GM10266 (cell line): ENCODE data around the gene MMP23B.
"Not testable (repeated sequence)": the region's sequence is repeated elsewhere in the genome, so short reads cannot be mapped to it uniquely, and the experiment has no call there.

ENCODE experiments used
- DNase-seq: peaks from one replicate; pipeline ENCODE4 v3.0.0; 2012; ENCODE audit errors: extremely low spot score
- CTCF ChIP-seq: IDR thresholded peaks from 2 replicates; pipeline ENCODE4 v1.5.1; 2012; ENCODE audit warnings: mild to moderate bottlenecking, low read depth; ENCODE audit not compliant: control insufficient read depth, insufficient read depth; ENCODE audit errors: missing control alignments

Gene MMP23B

GRCh38 chr1:1631782-1632420 lies at the start of gene MMP23B:
Gene MMP23B, plus strand, starts transcription at chr1:1632173. Its CDS starts 46 bp downstream, at chr1:1632219.
- no peak for DNase-seq
- no peak for TF ChIP-seq CTCF

- no peak for TF ChIP-seq CTCF
- DNase-seq: no peak
These were observed 49.2 kb upstream of the MMP23B start for GRCh38 chr1:1582585-1583346.

- DNase-seq: no peak
- no peak for TF ChIP-seq CTCF
These were observed 48.5 kb upstream of the MMP23B start for GRCh38 chr1:1583347-1584010.

GRCh38 chr1:1591452-1591851 lies 40.5 kb upstream of the MMP23B start:
- no peak for TF ChIP-seq CTCF
- DNase-seq: no peak

- no peak for TF ChIP-seq CTCF
- no peak for DNase-seq
These were observed 38.0 kb upstream of the MMP23B start for GRCh38 chr1:1593834-1594601.

GRCh38 chr1:1594602-1595260 lies 37.2 kb upstream of the MMP23B start:
- no peak for TF ChIP-seq CTCF
- no peak for DNase-seq

GRCh38 chr1:1595341-1595740 lies 36.6 kb upstream of the MMP23B start:
- not testable (repeated sequence) for DNase-seq
